Measurements from ENCODE around the gene YJEFN3.

Gene YJEFN3

DNA sequence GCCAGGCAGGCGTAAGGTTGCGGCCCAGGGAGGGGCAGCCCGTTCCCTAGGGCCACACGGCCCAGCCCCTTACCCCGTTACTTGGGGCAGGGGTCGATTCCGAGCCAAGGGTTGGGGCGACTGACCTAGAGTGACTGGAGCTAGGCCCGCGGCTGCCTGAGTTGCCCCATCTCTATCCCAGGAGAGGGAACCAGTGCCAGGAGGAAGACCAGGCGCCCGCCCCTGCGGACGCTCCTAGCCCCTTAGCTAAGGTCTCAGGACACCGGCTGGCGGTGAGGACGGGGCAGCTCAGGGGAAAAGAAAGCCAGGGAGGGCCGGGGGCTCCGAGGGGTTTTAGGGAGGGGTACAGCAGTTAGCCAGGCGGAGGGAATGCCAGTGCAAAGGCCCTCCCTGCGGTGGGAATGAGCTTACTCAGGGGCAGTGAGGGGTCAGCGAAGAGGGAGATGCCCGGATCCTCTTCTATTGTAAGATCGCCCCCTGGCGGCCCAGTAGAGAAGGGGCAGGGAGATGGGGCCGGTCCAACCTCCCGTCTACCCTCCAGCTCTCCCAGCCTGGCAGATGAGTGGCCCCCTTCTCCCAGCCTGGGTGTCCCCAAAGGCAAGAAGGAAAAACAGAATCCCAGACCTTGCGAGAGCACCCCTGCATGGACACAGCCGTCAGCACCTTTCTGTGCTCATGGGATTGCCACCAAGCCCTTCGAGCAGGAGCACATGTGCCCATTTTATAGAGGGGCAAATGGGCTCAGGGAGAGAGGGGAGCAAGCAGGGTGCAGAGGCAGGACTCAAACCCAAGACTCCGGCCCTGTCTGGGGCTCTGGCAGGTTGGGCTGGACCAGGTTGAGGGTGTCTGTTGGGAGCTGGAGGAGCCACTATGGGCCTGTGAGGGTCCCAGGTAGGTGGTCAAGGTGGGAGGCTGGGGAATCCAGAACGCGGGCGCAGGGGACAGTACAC, 25.6 kb downstream of the YJEFN3 start:
- no peak overlapping the region for H3K4me3 ChIP-seq (ENCODE audit: low read length)
- no peak overlapping the region for H3K27ac ChIP-seq (ENCODE audit: low read length)
- no peak overlapping the region for H3K9ac ChIP-seq (ENCODE audit: low read depth, low read length)
- H3K27me3 ChIP-seq (ENCODE audit: insufficient read depth, low read length): no peaks in the 10 kb centered on the region
- H3K9me3 ChIP-seq (ENCODE audit: insufficient read depth, low read depth, low read length): no peaks in the 10 kb centered on the region
- H3K36me3 ChIP-seq (ENCODE audit: insufficient read depth, low read depth, low read length): no peaks in the 10 kb centered on the region
- no peaks in the 10 kb centered on the region for H3K4me1 ChIP-seq (ENCODE audit: insufficient read depth, low read length)

DNA sequence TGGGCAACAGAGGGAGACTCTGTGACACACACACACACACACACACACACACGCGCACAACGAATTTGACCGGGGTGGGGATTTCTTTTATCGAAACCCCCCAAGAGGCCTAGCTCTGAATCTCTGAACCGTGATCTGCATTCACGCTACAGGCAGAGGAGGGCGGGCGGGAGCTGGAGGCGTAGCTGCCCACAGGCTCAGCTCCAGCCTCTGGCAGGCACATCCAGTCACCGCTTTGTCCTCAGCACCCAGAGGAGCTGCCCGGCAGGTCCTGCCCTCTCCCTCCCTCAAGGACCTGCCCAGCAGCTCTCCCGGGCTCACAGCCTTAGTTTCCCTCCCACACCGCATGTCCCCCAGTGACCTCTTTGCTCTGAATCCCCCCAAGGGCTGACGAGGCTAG, 29.3 kb downstream of the YJEFN3 start:
- Histone ChIP-seq H3K36me3 (ENCODE audit: insufficient read depth, low read depth, low read length) (no peaks in the 10 kb centered on the region), H3K27me3 (ENCODE audit: insufficient read depth, low read length) (no peaks in the 10 kb centered on the region), H3K9me3 (ENCODE audit: insufficient read depth, low read depth, low read length) (no peaks in the 10 kb centered on the region), H3K4me1 (ENCODE audit: insufficient read depth, low read length) (no peaks in the 10 kb centered on the region), H3K27ac (ENCODE audit: low read length) (no peak overlapping the region), H3K4me3 (ENCODE audit: low read length) (no peak overlapping the region), H3K9ac (ENCODE audit: low read depth, low read length) (no peak overlapping the region)

DNA sequence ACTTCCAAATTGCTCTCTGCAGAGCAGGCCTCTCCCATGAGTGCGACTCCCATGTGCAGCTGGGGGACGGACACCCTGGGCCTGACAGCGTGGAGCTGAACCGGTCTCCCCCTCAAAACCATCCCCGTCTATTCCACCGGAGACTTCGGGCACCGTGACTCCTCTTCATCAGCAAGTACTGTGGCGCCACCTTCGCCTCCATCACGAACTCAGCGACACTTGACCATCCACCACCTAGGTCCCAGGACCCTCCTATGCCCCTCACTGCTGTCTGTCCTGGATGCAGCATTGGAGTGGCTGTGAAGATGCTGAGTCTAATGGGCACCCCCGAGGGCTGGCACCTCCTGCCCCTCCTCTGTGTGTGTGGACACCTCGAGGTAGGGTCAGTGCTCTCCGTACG, 29.9 kb downstream of the YJEFN3 start:
- no peaks in the 10 kb centered on the region for H3K4me1 ChIP-seq (ENCODE audit: insufficient read depth, low read length)
- no peaks in the 10 kb centered on the region for H3K36me3 ChIP-seq (ENCODE audit: insufficient read depth, low read depth, low read length)
- H3K27ac ChIP-seq (ENCODE audit: low read length): no peak overlapping the region
- H3K9ac ChIP-seq (ENCODE audit: low read depth, low read length): no peak overlapping the region
- H3K9me3 ChIP-seq (ENCODE audit: insufficient read depth, low read depth, low read length): no peaks in the 10 kb centered on the region
- no peak overlapping the region for H3K4me3 ChIP-seq (ENCODE audit: low read length)
- no peaks in the 10 kb centered on the region for H3K27me3 ChIP-seq (ENCODE audit: insufficient read depth, low read length)

DNA sequence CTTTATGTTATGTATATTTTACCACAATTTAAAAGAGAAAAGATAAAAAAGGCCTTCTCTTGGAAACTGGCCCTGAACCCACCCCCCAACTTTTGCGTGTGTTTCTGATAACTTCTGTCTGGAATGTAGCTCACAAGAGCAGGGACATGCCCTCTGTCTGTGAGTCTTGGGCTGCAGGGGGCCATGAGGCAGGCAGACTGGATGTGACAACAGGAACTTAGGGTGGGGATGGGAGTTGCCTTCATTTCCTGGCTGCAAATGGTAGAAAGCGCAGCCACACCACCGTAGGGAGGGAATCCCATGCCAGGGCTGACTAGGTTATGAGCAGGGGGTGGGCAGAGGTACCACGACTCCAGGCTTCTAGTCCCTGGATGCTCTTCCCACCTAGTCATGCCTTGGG, 31.2 kb downstream of the YJEFN3 start:
- no peak overlapping the region for H3K27ac ChIP-seq (ENCODE audit: low read length)
- no peak overlapping the region for H3K4me3 ChIP-seq (ENCODE audit: low read length)
- H3K9ac ChIP-seq (ENCODE audit: low read depth, low read length): no peak overlapping the region
- H3K4me1 ChIP-seq (ENCODE audit: insufficient read depth, low read length): no peaks in the 10 kb centered on the region
- H3K9me3 ChIP-seq (ENCODE audit: insufficient read depth, low read depth, low read length): no peaks in the 10 kb centered on the region
- H3K36me3 ChIP-seq (ENCODE audit: insufficient read depth, low read depth, low read length): no peaks in the 10 kb centered on the region
- no peaks in the 10 kb centered on the region for H3K27me3 ChIP-seq (ENCODE audit: insufficient read depth, low read length)

DNA sequence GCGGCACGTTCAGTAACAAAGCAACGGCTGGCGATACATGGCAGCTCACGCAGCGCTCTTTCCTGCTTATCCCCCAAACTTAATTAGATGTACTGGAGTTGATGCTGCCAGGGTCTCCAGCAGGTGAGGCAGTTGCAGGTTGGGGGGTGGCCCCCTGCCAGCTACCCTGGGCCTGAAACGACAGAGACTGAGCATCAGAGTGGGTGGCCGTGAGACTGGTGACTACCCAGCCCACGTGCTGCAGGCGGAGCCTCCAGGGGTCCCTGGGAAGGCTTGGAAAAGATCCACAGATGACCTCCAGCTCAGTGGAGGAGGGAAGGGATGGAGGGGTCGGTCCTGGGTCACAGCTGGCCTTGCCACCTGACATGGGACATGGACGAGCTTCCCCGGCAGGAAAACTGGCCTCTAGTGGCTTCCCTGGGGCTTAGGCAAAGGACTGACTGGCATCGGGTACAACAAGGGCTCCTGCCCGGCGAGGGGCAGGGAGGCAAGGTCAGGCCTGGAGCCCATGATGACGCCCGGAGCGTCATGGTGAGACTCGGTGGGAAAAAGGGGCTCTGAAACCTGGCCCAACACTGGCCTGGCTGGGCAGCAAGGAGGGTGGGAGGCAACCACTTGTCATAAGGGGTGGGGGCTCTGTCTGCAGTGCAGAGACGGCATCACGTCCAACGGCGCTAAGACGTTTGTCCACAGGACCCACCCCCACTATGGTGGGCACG, 33.4 kb downstream of the YJEFN3 start:
- H3K27ac ChIP-seq (ENCODE audit: low read length): no peak overlapping the region
- H3K4me1 ChIP-seq (ENCODE audit: insufficient read depth, low read length): no peaks in the 10 kb centered on the region
- no peaks in the 10 kb centered on the region for H3K9me3 ChIP-seq (ENCODE audit: insufficient read depth, low read depth, low read length)
- no peak overlapping the region for H3K4me3 ChIP-seq (ENCODE audit: low read length)
- no peak overlapping the region for H3K9ac ChIP-seq (ENCODE audit: low read depth, low read length)
- H3K36me3 ChIP-seq (ENCODE audit: insufficient read depth, low read depth, low read length): no peaks in the 10 kb centered on the region
- H3K27me3 ChIP-seq (ENCODE audit: insufficient read depth, low read length): no peaks in the 10 kb centered on the region

DNA sequence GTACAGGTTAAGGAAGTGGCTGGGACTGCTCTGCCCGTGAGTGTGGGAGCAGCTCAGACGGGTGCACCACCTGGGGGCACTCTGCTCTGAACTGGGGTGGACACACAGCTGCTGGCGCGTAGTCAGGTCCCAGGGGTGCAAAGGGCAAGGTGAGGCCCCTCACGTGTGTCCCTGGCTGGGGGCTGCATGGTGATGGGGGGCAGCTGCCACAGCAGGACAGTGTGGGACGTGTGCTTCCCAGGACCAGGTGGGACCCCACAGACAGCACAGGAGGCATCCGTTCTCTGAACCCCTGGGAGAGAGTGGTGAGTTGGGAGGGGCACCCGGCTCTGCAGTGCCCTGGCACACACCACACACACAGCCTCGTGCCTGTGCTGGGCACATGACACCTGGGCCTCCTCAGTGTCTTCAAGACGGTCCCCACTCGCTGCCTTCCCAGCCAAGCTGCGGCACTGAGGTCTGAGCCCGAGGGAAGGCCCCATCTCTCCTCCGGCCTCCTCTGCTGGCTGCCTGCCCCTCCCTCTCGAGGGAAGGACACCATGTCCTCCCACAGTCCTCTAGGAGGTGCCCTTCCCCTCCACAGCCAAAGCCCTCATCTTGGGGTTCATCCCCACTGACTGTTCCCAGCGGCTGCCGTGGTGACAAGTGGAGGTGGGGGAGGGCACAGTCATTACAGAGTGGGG, 34.1 kb downstream of the YJEFN3 start:
- no peaks in the 10 kb centered on the region for H3K36me3 ChIP-seq (ENCODE audit: insufficient read depth, low read depth, low read length)
- H3K4me1 ChIP-seq (ENCODE audit: insufficient read depth, low read length): no peaks in the 10 kb centered on the region
- H3K27ac ChIP-seq (ENCODE audit: low read length): no peak overlapping the region
- H3K9me3 ChIP-seq (ENCODE audit: insufficient read depth, low read depth, low read length): no peaks in the 10 kb centered on the region
- H3K4me3 ChIP-seq (ENCODE audit: low read length): no peak overlapping the region
- H3K9ac ChIP-seq (ENCODE audit: low read depth, low read length): no peak overlapping the region
- no peaks in the 10 kb centered on the region for H3K27me3 ChIP-seq (ENCODE audit: insufficient read depth, low read length)

DNA sequence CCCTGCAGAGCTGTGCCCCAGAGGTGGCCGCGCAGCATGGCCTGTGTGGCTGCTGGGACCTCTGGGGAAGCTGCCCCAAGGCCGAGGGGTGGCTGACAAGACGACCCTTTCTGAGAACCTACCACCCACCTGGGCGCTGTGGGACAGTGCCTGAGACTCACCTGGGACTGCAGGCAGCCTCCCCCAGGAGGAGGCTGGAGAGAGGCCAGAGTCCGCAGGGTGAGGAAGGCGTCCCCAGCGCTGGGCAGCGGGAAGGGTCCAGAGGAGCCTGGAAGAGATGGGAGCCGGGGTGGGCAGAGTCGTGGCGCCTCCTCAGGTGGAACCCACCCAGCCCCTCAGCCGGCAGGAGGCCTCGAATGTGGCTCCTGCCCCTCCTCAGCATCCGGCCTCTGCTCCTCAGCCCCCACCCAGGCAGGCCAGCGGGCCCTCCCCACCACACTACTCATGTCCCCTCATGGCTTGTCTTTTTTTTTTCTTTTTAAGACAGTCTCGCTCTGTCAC, 34.7 kb downstream of the YJEFN3 start:
- no peaks in the 10 kb centered on the region for H3K4me1 ChIP-seq (ENCODE audit: insufficient read depth, low read length)
- H3K36me3 ChIP-seq (ENCODE audit: insufficient read depth, low read depth, low read length): no peaks in the 10 kb centered on the region
- H3K27ac ChIP-seq (ENCODE audit: low read length): no peak overlapping the region
- H3K27me3 ChIP-seq (ENCODE audit: insufficient read depth, low read length): no peaks in the 10 kb centered on the region
- H3K9ac ChIP-seq (ENCODE audit: low read depth, low read length): no peak overlapping the region
- H3K4me3 ChIP-seq (ENCODE audit: low read length): no peak overlapping the region
- no peaks in the 10 kb centered on the region for H3K9me3 ChIP-seq (ENCODE audit: insufficient read depth, low read depth, low read length)

DNA sequence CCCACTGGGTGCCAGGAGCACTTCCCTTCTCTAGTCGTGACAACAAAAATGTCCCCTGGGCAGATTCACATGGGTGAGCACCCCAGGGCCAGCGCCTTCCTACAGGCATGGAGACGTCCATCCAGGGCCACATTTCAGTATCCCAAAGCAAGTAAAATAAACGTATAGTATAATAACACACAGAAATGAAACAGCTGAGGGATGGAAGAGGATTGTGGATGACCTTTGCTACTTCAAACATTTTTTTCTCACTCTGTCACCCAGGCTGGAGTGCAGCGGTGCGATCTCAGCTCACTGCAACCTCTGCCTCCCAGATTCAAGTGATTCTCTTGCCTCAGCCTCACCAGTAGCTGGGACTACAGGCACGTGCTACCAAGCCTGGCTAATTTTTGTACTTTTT, 37.6 kb downstream of the YJEFN3 start:
- Histone ChIP-seq H3K4me1 (ENCODE audit: insufficient read depth, low read length) (no peaks in the 10 kb centered on the region), H3K36me3 (ENCODE audit: insufficient read depth, low read depth, low read length) (no peaks in the 10 kb centered on the region), H3K9ac (ENCODE audit: low read depth, low read length) (no peak overlapping the region), H3K4me3 (ENCODE audit: low read length) (no peak overlapping the region), H3K9me3 (ENCODE audit: insufficient read depth, low read depth, low read length) (no peaks in the 10 kb centered on the region), H3K27me3 (ENCODE audit: insufficient read depth, low read length) (no peaks in the 10 kb centered on the region), H3K27ac (ENCODE audit: low read length) (no peak overlapping the region)

DNA sequence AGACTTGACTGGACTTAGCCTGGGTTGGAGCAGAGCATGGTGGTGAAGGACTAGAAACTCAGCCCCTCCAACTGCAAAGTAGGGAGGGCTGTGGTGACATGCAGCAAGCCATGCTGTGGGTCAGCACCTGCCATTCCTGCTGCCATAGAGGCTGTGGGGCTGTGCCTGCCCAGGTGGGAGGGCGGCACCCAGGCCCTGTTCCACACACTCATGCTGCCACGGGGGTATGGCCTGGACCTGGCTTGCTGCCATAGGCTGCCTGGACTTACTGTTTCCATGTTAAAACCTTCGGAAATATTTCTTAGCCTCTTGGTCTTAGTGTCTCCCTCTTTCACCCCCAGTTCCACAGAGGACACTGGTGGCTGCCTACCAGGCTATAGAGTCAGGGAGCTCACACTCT, 38.7 kb downstream of the YJEFN3 start:
- H3K9ac ChIP-seq (ENCODE audit: low read depth, low read length): no peak overlapping the region
- H3K27ac ChIP-seq (ENCODE audit: low read length): no peak overlapping the region
- H3K27me3 ChIP-seq (ENCODE audit: insufficient read depth, low read length): no peaks in the 10 kb centered on the region
- H3K9me3 ChIP-seq (ENCODE audit: insufficient read depth, low read depth, low read length): no peaks in the 10 kb centered on the region
- no peak overlapping the region for H3K4me3 ChIP-seq (ENCODE audit: low read length)
- no peaks in the 10 kb centered on the region for H3K36me3 ChIP-seq (ENCODE audit: insufficient read depth, low read depth, low read length)
- no peaks in the 10 kb centered on the region for H3K4me1 ChIP-seq (ENCODE audit: insufficient read depth, low read length)

DNA sequence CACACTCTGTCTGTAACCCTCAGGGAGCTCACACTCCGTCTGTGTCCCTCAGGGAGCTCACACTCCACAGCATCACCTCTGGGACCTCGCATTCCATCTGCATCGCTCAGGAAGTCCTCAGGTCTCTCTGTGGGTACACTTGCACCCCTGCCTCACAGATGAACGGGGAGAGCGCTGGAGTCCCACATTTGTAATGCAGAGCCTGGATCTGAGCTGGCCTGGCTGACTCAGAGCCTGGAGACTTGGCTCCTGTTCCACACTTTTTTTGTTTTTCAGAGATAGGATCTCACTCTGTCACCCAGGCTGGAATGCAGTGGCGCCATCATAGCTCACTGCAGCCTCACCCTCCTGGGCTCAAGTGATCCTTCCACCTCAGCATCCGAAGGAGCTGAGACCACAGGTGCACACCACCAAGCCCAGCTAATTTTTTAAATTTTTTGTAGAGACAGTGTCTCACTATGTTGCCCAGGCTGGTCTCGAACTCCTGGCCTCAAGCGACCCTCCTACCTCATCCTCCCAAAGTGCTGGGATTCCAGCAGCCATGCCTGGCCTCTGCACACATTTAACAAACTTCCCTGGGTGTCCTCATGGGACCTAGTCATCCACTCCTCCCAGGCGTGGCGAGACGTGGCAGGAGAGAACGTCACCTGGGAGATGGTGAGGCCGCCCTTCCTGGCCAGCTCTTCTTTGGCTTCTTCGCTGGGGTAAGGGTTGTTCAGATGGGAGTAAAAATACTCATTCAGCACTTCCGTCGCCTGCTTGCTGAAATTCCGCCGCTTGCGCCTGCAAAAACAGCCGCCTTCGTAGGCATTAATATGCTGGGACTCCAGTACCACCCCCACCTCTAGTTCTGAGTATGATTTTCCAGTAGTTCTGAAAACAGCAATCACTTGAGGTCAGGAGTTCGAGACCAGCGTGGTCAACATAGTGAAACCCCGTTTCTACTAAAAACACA, 40.4 kb downstream of the YJEFN3 start:
- Histone ChIP-seq H3K4me1 (ENCODE audit: insufficient read depth, low read length) (no peaks in the 10 kb centered on the region), H3K9me3 (ENCODE audit: insufficient read depth, low read depth, low read length) (no peaks in the 10 kb centered on the region), H3K36me3 (ENCODE audit: insufficient read depth, low read depth, low read length) (no peaks in the 10 kb centered on the region), H3K4me3 (ENCODE audit: low read length) (no peak overlapping the region), H3K27ac (ENCODE audit: low read length) (no peak overlapping the region), H3K9ac (ENCODE audit: low read depth, low read length) (no peak overlapping the region), H3K27me3 (ENCODE audit: insufficient read depth, low read length) (no peaks in the 10 kb centered on the region)

DNA sequence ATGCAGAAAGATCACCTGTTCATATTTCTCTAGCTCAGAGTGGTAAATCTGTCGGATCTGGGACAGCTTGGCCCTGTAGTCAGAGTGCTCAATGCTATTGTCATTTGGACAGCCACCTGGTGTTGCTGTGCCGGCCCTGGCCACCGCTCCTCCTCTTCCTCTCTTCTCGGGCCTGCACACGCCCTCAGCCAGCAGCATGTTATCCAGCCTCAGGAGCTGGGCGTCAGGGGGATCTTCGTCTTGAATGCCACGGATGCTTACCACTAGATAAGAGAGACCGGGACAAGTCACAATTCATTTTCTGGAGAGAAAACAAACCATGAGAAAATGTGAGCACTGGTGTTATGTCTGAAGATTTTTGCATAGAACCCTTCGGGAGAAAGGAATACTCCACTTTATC, 41.9 kb downstream of the YJEFN3 start:
- peaks cover 2% of the 10 kb centered on the region; the same call in 1 of the 2 replicates for H3K4me1 ChIP-seq (ENCODE audit: insufficient read depth, low read length)
- no peaks in the 10 kb centered on the region for H3K36me3 ChIP-seq (ENCODE audit: insufficient read depth, low read depth, low read length)
- no peaks in the 10 kb centered on the region for H3K27me3 ChIP-seq (ENCODE audit: insufficient read depth, low read length)
- H3K4me3 ChIP-seq (ENCODE audit: low read length): no peak overlapping the region
- H3K9me3 ChIP-seq (ENCODE audit: insufficient read depth, low read depth, low read length): no peaks in the 10 kb centered on the region
- H3K9ac ChIP-seq (ENCODE audit: low read depth, low read length): no peak overlapping the region
- no peak overlapping the region for H3K27ac ChIP-seq (ENCODE audit: low read length)
